Caco-2 (cell line): ENCODE results near the gene ARNT2. TPM values are rescaled to one million over a fixed set of nuclear protein-coding genes. Genes with fewer than 3 reads are reported as not detected.

ENCODE experiments used
- BruUV-seq: library from RNA; stranded (reverse); fragments of 400-500 nt; replicated peaks from 2 replicates; lab custom pipeline; 2021; lab: Mats Ljungman, UMichigan
- CTCF ChIA-PET: fragments of 300-600 bp; sonication (Branson Sonifier 250); formaldehyde crosslinking; loops from one replicate; lab custom pipeline; 2022; ENCODE audit warnings: antibody characterized with exemption; lab: Charles Lee
- POLR2A ChIA-PET: fragments of 300-600 bp; sonication (Branson Sonifier 250); formaldehyde crosslinking; loops from one replicate; lab custom pipeline; 2022; ENCODE audit warnings: antibody characterized with exemption; lab: Charles Lee
- DNase-seq, 2 experiments: peaks; one replicate each; pipeline versions ENCODE4 v3.0.0 to v3.0.0-alpha.2; 2020 to 2022
- H3K27me3 ChIP-seq: replicated peaks from 2 replicates; pipeline ENCODE4 v1.6.0; 2011; ENCODE audit warnings: low read length; ENCODE audit not compliant: control insufficient read depth, insufficient read depth
- H3K36me3 ChIP-seq: 2 replicates; pipeline ENCODE4 v1.5.1; 2011; ENCODE audit warnings: low read length; ENCODE audit not compliant: control insufficient read depth, insufficient read depth
- H3K4me1 ChIP-seq: fragments of 250-450 bp; sonication (Bioruptor Pico); 2 replicates; pipeline ENCODE4 v1.5.1; 2020; ENCODE audit warnings: mild to moderate bottlenecking
- H3K4me3 ChIP-seq: 2 replicates; pipeline ENCODE4 v1.5.1; 2011; ENCODE audit warnings: low read depth, mild to moderate bottlenecking, control low read depth, low read length
- H3K9me3 ChIP-seq: fragments of 250-450 bp; sonication (Bioruptor Pico); 2 replicates; pipeline ENCODE4 v1.5.1; 2020; ENCODE audit warnings: mild to moderate bottlenecking, moderate library complexity
- H3K27ac Mint-ChIP-seq: one replicate; pipeline ENCODE4 v1.8.0; 2022; ENCODE audit warnings: mixed read lengths; ENCODE audit not compliant: unreplicated experiment
- H3K27me3 Mint-ChIP-seq: one replicate; pipeline ENCODE4 v1.8.0; 2022; ENCODE audit warnings: mixed read lengths; ENCODE audit not compliant: insufficient read depth, unreplicated experiment
- H3K36me3 Mint-ChIP-seq: one replicate; pipeline ENCODE4 v1.8.0; 2022; ENCODE audit warnings: mild to moderate bottlenecking, mixed read lengths; ENCODE audit not compliant: insufficient read depth, unreplicated experiment
- H3K4me1 Mint-ChIP-seq: one replicate; pipeline ENCODE4 v1.8.0; 2022; ENCODE audit warnings: low read depth, mixed read lengths; ENCODE audit not compliant: unreplicated experiment
- H3K4me3 Mint-ChIP-seq: one replicate; pipeline ENCODE4 v1.8.0; 2022; ENCODE audit warnings: mild to moderate bottlenecking, moderate library complexity, mixed read lengths; ENCODE audit not compliant: unreplicated experiment
- H3K9me3 Mint-ChIP-seq: one replicate; pipeline ENCODE4 v1.8.0; 2022; ENCODE audit warnings: mixed read lengths; ENCODE audit not compliant: unreplicated experiment
- intact Hi-C: fragments of 100-400 bp; cut with micrococcal nuclease; formaldehyde crosslinking; loops from one replicate; pipeline ENCODE4 v1.10.0; 2022; ENCODE audit not compliant: unreplicated experiment
- total RNA-seq: library from RNA; stranded (reverse); gene quantifications from 2 replicates; pipeline ENCODE4 v1.2.3, GENCODE V29; 2022
- TF ChIP-seq, protein P1 (sequence below), 2 experiments: fragments of 200-600 bp in 1 of 2; IDR thresholded peaks; 1 replicate in 1 of 2; 2 replicates in 1 of 2; pipeline versions ENCODE4 v1.5.1 to v1.8.0; 2011 to 2022; ENCODE audit warnings: antibody characterized with exemption in 1 of 2, control low read depth in 1 of 2, inconsistent platforms in 1 of 2, low read depth in 1 of 2, low read length in 1 of 2, mild to moderate bottlenecking in 1 of 2, moderate library complexity in 1 of 2; ENCODE audit not compliant: insufficient read depth in 1 of 2, severe bottlenecking in 1 of 2, unreplicated experiment in 1 of 2

Gene ARNT2
- total RNA-seq, 1 experiment from 2014 or later, result 0.23 TPM

DNA sequence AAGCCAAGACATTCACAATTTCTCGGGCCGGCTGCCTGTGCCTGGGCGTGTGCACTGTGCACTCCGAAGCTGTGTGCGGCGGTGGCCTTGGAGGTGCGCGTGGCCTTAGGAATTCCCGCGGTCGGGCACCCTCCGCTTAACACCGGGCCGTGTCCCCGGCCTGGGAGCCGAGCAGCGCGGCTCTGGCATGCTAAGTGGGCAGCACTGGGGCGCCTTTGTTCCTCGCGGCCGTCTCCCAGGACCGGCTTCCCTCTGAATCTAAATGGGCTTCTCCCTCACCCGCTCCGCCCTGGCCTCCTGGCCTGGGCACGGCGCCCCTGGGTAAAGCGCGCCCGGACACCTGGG is 498 bp upstream of the ARNT2 start:
- H3K4me1 ChIP-seq, result no peaks in the 10 kb centered on the region
- TF ChIP-seq, protein P1, sequence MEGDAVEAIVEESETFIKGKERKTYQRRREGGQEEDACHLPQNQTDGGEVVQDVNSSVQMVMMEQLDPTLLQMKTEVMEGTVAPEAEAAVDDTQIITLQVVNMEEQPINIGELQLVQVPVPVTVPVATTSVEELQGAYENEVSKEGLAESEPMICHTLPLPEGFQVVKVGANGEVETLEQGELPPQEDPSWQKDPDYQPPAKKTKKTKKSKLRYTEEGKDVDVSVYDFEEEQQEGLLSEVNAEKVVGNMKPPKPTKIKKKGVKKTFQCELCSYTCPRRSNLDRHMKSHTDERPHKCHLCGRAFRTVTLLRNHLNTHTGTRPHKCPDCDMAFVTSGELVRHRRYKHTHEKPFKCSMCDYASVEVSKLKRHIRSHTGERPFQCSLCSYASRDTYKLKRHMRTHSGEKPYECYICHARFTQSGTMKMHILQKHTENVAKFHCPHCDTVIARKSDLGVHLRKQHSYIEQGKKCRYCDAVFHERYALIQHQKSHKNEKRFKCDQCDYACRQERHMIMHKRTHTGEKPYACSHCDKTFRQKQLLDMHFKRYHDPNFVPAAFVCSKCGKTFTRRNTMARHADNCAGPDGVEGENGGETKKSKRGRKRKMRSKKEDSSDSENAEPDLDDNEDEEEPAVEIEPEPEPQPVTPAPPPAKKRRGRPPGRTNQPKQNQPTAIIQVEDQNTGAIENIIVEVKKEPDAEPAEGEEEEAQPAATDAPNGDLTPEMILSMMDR (IDR thresholded peaks at IDR 0.05; ENCODE audit: insufficient read depth in 1 of 2, low read depth in 1 of 2, low read length in 1 of 2, severe bottlenecking in 1 of 2, unreplicated experiment in 1 of 2), result no peak
- intact Hi-C loops, result no loop called here
- no peaks in the 10 kb centered on the region for H3K9me3 ChIP-seq
- Mint-ChIP-seq H3K4me1 (no peaks in the 10 kb centered on the region), H3K4me3 (peak overlapping the region; percentile 15), H3K27me3 (peaks cover 39% of the 10 kb centered on the region), H3K27ac (no peak overlapping the region), H3K9me3 (no peaks in the 10 kb centered on the region), H3K36me3 (no peaks in the 10 kb centered on the region)
- peaks cover 3% of the 10 kb centered on the region for H3K27me3 ChIP-seq
- ChIA-PET POLR2A (no interaction called here), CTCF (no interaction called here)
- H3K4me3 ChIP-seq, result peak overlapping the region; percentile 28
- BruUV-seq, result no TSS peak
- DNase-seq, result no peak
- H3K36me3 ChIP-seq, result no peaks in the 10 kb centered on the region

DNA sequence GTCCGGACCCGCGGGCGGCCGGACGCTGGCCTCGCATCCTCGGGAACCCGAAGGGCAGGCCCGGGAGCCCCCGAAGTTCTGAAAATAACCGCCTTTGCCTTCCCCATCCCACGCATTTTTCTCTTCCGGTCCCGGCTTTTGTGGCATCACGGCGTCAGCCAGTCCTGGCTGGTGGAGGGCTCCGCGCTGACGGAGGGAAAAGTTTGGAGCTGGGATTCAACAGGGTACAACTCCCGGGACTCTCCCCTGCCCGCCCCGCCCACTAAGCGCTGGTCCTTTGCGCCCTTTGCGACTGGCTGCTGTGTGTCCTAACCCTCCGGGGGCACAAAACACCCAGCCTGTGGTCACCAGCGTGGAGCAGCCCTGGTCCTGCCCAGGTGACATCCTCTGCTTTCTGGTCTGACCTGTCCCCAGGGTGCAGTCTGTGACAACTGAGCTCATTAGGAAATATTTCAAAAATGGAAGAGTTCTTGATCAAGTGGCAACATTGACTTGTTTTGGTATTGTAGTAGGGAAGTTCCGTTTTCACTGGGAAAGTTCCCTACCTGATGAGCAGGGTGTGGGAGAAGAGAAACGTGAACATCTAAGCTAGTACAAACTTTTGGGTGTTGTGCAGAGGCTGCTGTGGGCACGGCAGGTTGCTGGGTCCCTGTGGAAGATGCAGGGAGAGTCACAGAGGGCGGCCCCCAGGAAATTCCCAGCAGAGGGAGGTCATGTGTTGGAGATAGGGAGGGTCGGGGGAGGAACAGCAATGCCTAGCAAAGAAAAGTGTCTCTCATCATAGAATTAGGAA is 775 bp downstream of the ARNT2 start:
- no peaks in the 10 kb centered on the region for H3K4me1 ChIP-seq
- H3K27me3 Mint-ChIP-seq, result peaks cover 43% of the 10 kb centered on the region
- no peak for DNase-seq
- ChIA-PET CTCF (no interaction called here), POLR2A (no interaction called here)
- no peaks in the 10 kb centered on the region for H3K4me1 Mint-ChIP-seq
- intact Hi-C loops, result no loop called here
- no peak overlapping the region for H3K27ac Mint-ChIP-seq
- no peaks in the 10 kb centered on the region for H3K9me3 ChIP-seq
- H3K36me3 ChIP-seq, result no peaks in the 10 kb centered on the region
- no TSS peak for BruUV-seq
- peaks cover 3% of the 10 kb centered on the region for H3K27me3 ChIP-seq
- no peaks in the 10 kb centered on the region for H3K36me3 Mint-ChIP-seq
- TF ChIP-seq, protein P1 (IDR thresholded peaks at IDR 0.05; ENCODE audit: insufficient read depth in 1 of 2, low read depth in 1 of 2, low read length in 1 of 2, severe bottlenecking in 1 of 2, unreplicated experiment in 1 of 2), result no peak
- no peak overlapping the region; the same call in 1 of the 2 replicates for H3K4me3 ChIP-seq
- peak overlapping the region; percentile 54 for H3K4me3 Mint-ChIP-seq
- no peaks in the 10 kb centered on the region for H3K9me3 Mint-ChIP-seq

DNA sequence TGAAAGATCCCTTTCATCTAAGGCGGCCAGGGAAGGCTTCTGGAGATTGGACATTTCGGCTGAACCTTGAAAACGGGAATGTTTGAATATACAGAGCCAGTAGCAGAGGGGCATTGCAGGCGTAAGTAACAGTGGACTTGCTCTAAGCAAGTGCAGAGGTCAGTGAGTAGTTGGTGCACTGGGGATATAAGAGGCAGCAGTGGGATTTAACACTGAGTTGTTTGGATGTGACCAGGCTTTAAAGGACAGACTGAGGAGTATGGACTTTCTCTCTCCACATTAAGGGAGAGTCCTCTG is 1.3 kb downstream of the ARNT2 start:
- Histone ChIP-seq H3K9me3 (no peaks in the 10 kb centered on the region), H3K4me3 (no peak overlapping the region), H3K36me3 (no peaks in the 10 kb centered on the region), H3K4me1 (no peaks in the 10 kb centered on the region), H3K27me3 (peaks cover 3% of the 10 kb centered on the region)
- Mint-ChIP-seq H3K4me3 (no peak overlapping the region), H3K27me3 (peaks cover 39% of the 10 kb centered on the region), H3K4me1 (no peaks in the 10 kb centered on the region), H3K27ac (no peak overlapping the region), H3K36me3 (no peaks in the 10 kb centered on the region), H3K9me3 (no peaks in the 10 kb centered on the region)
- ChIA-PET POLR2A (no interaction called here), CTCF (no interaction called here)
- intact Hi-C loops, result no loop called here
- BruUV-seq, result no TSS peak
- TF ChIP-seq, protein P1 (IDR thresholded peaks at IDR 0.05; ENCODE audit: insufficient read depth in 1 of 2, low read depth in 1 of 2, low read length in 1 of 2, severe bottlenecking in 1 of 2, unreplicated experiment in 1 of 2), result no peak
- no peak for DNase-seq
